ENCODE results near the gene BCAR1.
"Not testable (repeated sequence)": the region's sequence is repeated elsewhere in the genome, so short reads cannot be mapped to it uniquely, and the experiment has no call there.

DNA sequence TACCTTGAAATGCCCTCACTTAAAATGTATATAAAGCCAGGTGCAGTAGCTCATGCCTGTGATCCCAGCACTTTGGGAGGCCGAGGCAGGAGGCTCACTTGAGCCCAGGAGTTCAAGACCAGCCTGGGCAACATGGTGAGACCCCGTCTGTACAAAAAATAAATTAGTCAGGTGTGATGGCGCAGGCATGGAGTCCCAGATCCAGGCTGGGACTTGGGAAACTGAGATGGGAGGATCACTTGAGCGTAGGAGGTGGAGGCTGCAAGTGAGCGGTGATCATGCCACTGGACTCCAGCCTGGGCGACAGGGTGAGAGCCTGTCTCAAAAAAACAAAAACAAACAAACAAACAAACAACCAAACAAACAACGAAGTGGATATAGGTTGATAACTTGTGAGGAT, 41.9 kb downstream of the BCAR1 start:
- not testable (repeated sequence) for TF ChIP-seq EZH2 (IDR thresholded peaks at IDR 0.05; ENCODE audit: borderline replicate concordance, low read depth, low read length, severe bottlenecking)
- TF ChIP-seq, protein P1, sequence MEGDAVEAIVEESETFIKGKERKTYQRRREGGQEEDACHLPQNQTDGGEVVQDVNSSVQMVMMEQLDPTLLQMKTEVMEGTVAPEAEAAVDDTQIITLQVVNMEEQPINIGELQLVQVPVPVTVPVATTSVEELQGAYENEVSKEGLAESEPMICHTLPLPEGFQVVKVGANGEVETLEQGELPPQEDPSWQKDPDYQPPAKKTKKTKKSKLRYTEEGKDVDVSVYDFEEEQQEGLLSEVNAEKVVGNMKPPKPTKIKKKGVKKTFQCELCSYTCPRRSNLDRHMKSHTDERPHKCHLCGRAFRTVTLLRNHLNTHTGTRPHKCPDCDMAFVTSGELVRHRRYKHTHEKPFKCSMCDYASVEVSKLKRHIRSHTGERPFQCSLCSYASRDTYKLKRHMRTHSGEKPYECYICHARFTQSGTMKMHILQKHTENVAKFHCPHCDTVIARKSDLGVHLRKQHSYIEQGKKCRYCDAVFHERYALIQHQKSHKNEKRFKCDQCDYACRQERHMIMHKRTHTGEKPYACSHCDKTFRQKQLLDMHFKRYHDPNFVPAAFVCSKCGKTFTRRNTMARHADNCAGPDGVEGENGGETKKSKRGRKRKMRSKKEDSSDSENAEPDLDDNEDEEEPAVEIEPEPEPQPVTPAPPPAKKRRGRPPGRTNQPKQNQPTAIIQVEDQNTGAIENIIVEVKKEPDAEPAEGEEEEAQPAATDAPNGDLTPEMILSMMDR (IDR thresholded peaks at IDR 0.05; ENCODE audit: borderline replicate concordance, extremely low read depth, low read length, poor library complexity, severe bottlenecking), result not testable (repeated sequence)

All from DND-41 (cell line).